Measurements from ENCODE around the gene TNNT2. TPM values are rescaled to one million over a fixed set of nuclear protein-coding genes. Genes with fewer than 3 reads are reported as not detected.

The TNNT2 gene
- total and polyA plus RNA-seq, 4 experiments from 2014 or later = not detected

DNA sequence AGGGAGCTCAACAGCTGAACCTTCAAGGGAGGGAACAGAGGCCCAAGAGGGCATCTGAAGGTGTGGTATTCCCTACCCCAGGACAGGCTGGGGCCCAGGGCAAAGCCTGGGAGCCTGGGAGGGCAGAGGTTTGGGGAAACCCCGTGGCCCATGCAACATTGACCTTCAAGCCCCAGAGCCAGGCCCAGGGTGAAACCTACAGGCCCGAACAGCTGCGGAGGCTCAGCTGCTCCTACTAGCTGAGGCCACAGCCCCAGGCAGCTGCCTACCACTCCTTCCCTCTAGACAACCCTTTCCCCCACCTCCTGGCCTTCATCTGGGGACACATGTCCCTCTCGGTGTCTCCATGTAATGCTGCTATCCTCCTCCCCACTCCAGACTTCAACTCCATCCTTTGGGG, 18.5 kb upstream of the TNNT2 start:
- Histone ChIP-seq H3K9me3 (ENCODE audit: control insufficient read depth in 1 of 2, low read length in 2 of 2) (no peaks in the 10 kb centered on the region), H3K36me3 (ENCODE audit: insufficient read depth, low read length) (no peaks in the 10 kb centered on the region), H3K4me3 (ENCODE audit: low read length in 2 of 2) (no peak overlapping the region), H3K4me1 (ENCODE audit: insufficient read depth, low read length) (no peaks in the 10 kb centered on the region), H3K27me3 (ENCODE audit: insufficient read depth, low read length) (peaks cover 7% of the 10 kb centered on the region), H3K27ac (ENCODE audit: low read depth, low read length) (no peak overlapping the region)
- POLR2A ChIA-PET (ENCODE audit: partially characterized antibody) = no interaction called here
- peaks cover 0 to 11% (median 6%) of the 10 kb centered on the region in 4 donors for H3K4me1 Mint-ChIP-seq
- H3K27ac Mint-ChIP-seq = no peak overlapping the region
- peaks cover 38 to 45% of the 10 kb centered on the region in 2 donors for H3K27me3 Mint-ChIP-seq
- H3K4me3 Mint-ChIP-seq = no peak overlapping the region
- CTCF ChIA-PET (ENCODE audit: partially characterized antibody) = interaction anchor here (1.4 to 1.6 kb wide), 2 partner anchors 8 to 11 kb away, joined by 3 to 5 read pairs; no protein-coding TSS in a partner anchor
- H3K9me3 Mint-ChIP-seq = no peaks in the 10 kb centered on the region
- intact Hi-C loops (cut with micrococcal nuclease) = no loop called here
- no peaks in the 10 kb centered on the region for H3K36me3 Mint-ChIP-seq
- DNase-seq = no peak

DNA sequence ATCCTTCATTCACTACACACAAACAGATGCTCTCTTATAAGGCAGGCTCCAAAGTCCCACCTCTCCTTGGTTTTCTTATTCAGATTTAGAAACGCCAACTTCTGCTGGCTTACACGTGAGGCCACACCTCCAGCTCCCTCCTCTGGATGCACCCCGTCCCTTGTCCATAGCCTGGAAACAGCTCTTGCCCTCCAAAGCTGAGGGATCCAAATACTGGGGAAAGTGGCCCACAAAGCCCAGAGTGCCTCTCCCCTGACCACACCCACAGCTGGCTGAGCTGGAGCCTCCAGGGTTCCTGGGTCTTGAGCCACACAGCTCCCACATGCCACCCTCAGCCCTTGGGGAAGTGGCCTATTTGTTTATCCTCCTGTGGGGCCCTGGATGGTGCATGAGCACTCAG, 17.1 kb upstream of the TNNT2 start:
- no peaks in the 10 kb centered on the region for H3K4me1 ChIP-seq (ENCODE audit: insufficient read depth, low read length)
- intact Hi-C loops (cut with micrococcal nuclease) = no loop called here
- no peaks in the 10 kb centered on the region for H3K36me3 ChIP-seq (ENCODE audit: insufficient read depth, low read length)
- POLR2A ChIA-PET (ENCODE audit: partially characterized antibody) = no interaction called here
- no peak overlapping the region for H3K4me3 ChIP-seq (ENCODE audit: low read length in 2 of 2)
- no peak overlapping the region for H3K4me3 Mint-ChIP-seq
- no peak overlapping the region for H3K27ac ChIP-seq (ENCODE audit: low read depth, low read length)
- no peaks in the 10 kb centered on the region for H3K27me3 ChIP-seq (ENCODE audit: insufficient read depth, low read length)
- H3K9me3 Mint-ChIP-seq = no peaks in the 10 kb centered on the region
- H3K4me1 Mint-ChIP-seq = peaks cover 0 to 11% (median 5%) of the 10 kb centered on the region in 4 donors
- CTCF ChIA-PET (ENCODE audit: partially characterized antibody) = interaction anchor here (0.9 kb wide), 1 partner anchor 41 kb away, joined by 4 read pairs; no protein-coding TSS in a partner anchor
- peaks cover 26 to 33% of the 10 kb centered on the region in 2 donors for H3K27me3 Mint-ChIP-seq
- H3K36me3 Mint-ChIP-seq = no peaks in the 10 kb centered on the region
- H3K9me3 ChIP-seq (ENCODE audit: control insufficient read depth in 1 of 2, low read length in 2 of 2) = no peaks in the 10 kb centered on the region
- H3K27ac Mint-ChIP-seq = no peak overlapping the region
- no peak for DNase-seq

DNA sequence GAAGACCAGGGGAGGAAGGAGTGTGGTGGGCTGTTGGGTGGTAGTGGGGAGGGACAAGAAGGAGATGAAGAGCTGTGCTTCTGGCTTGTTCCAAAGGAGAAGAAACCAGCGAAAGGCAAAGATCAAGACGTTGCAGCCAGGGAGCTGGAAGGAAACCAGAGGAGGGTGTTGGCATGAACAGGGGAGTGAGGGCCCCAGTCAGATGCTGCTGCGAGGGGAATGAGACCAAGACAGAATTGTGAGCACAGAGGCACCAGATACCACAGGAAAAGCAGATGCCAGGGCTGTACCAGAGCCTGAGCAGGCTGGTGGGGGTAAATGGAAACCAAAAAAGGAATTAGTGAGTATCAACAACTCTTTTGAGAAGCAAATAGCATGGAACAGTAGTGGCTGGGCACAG, 15.6 kb upstream of the TNNT2 start:
- H3K36me3 Mint-ChIP-seq = no peaks in the 10 kb centered on the region
- no peaks in the 10 kb centered on the region for H3K9me3 ChIP-seq (ENCODE audit: control insufficient read depth in 1 of 2, low read length in 2 of 2)
- H3K27ac Mint-ChIP-seq = no peak overlapping the region
- intact Hi-C loops (cut with micrococcal nuclease) = no loop called here
- ChIA-PET POLR2A (ENCODE audit: partially characterized antibody) (interaction anchor here (0.6 kb wide), 1 partner anchor 227 kb away, joined by 3 read pairs; no protein-coding TSS in a partner anchor), CTCF (ENCODE audit: partially characterized antibody) (interaction anchor here (0.6 to 1.7 kb wide), 3 partner anchors 9 to 87 kb away, joined by 3 to 7 read pairs (median 5); no protein-coding TSS in a partner anchor)
- H3K36me3 ChIP-seq (ENCODE audit: insufficient read depth, low read length) = no peaks in the 10 kb centered on the region
- H3K4me3 ChIP-seq (ENCODE audit: low read length in 2 of 2) = no peak overlapping the region
- no peaks in the 10 kb centered on the region for H3K4me1 ChIP-seq (ENCODE audit: insufficient read depth, low read length)
- no peak overlapping the region for H3K27ac ChIP-seq (ENCODE audit: low read depth, low read length)
- H3K27me3 ChIP-seq (ENCODE audit: insufficient read depth, low read length) = no peaks in the 10 kb centered on the region
- H3K4me3 Mint-ChIP-seq = no peak overlapping the region
- H3K27me3 Mint-ChIP-seq = peaks cover 17 to 27% of the 10 kb centered on the region in 2 donors
- H3K4me1 Mint-ChIP-seq = peaks cover 0 to 2% (median under 1%) of the 10 kb centered on the region in 4 donors
- no peaks in the 10 kb centered on the region for H3K9me3 Mint-ChIP-seq
- DNase-seq = no peak

DNA sequence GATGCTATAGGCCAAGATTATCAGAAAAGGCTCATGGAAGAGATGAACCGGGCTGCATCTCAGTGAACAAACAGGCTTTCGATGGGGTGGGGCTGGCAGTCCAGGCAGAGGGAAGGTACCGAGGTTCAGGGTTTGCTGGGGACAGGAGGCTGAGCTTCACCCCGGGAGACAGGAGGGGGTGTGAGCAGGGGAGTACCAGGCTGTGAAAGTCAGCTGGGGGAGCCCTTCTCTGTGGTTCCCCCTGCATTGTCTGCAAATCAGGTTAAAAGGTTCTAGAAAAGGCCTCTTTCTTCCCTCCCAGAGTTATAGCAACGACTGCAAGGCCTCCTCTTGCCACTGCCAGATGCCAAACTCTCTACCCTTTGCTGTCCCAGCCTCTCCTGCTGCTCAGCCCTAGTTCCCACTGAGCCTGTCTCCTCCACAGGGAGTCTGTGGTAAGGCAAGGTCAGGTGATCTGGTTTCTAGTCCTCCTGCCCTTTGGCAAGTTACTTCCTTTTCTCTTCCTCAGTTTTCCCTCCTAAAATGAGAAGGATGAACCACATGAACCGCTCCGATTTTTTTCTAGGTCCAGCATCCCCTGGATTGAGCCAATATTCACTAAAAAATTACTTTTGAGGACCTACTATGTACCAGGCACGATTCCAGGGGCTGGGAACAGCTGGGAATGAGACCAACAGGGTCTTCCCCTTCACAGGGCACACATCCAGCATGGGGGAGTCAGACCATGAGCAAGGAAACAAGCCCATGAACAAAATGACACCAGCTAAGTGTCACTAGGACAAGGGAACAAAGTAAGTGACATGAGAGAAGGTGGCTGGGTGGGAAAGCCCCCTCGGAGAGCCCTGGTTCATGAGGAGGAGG, 14.4 kb upstream of the TNNT2 start:
- intact Hi-C loops (cut with micrococcal nuclease) = no loop called here
- Mint-ChIP-seq H3K27me3 (peaks cover 13 to 26% of the 10 kb centered on the region in 2 donors), H3K9me3 (no peaks in the 10 kb centered on the region), H3K4me3 (no peak overlapping the region), H3K27ac (no peak overlapping the region), H3K4me1 (no peaks in the 10 kb centered on the region), H3K36me3 (no peaks in the 10 kb centered on the region)
- no peak for DNase-seq
- Histone ChIP-seq H3K27ac (ENCODE audit: low read depth, low read length) (no peak overlapping the region), H3K9me3 (ENCODE audit: control insufficient read depth in 1 of 2, low read length in 2 of 2) (no peaks in the 10 kb centered on the region), H3K36me3 (ENCODE audit: insufficient read depth, low read length) (no peaks in the 10 kb centered on the region), H3K4me1 (ENCODE audit: insufficient read depth, low read length) (no peaks in the 10 kb centered on the region), H3K27me3 (ENCODE audit: insufficient read depth, low read length) (no peaks in the 10 kb centered on the region), H3K4me3 (ENCODE audit: low read length in 2 of 2) (no peak overlapping the region)
- ChIA-PET POLR2A (ENCODE audit: partially characterized antibody) (no interaction called here), CTCF (ENCODE audit: partially characterized antibody) (no interaction called here)

DNA sequence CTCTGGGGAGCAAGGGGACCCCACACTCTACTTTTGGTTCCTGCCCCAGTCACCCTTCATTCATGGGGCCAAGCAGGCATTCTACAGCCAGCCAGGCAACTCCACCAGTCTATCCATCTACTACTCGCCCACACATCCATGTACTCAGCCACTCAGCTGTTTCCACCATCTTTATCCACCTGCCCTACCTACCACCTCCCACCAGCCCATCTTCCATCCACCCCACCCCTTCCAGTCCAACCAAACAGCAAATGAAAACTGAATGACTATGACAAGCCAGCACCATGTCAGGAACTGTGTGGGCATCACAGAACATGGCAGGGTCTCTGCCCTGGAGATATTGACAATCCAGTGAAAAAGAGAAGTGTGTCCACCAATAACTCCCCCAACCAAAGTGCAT, 13.7 kb upstream of the TNNT2 start:
- H3K9me3 ChIP-seq (ENCODE audit: control insufficient read depth in 1 of 2, low read length in 2 of 2) = no peaks in the 10 kb centered on the region
- peaks cover 9 to 22% of the 10 kb centered on the region in 2 donors for H3K27me3 Mint-ChIP-seq
- H3K36me3 Mint-ChIP-seq = no peaks in the 10 kb centered on the region
- no peaks in the 10 kb centered on the region for H3K4me1 Mint-ChIP-seq
- no peaks in the 10 kb centered on the region for H3K9me3 Mint-ChIP-seq
- DNase-seq = no peak
- H3K36me3 ChIP-seq (ENCODE audit: insufficient read depth, low read length) = no peaks in the 10 kb centered on the region
- intact Hi-C loops (cut with micrococcal nuclease) = no loop called here
- no peak overlapping the region for H3K4me3 ChIP-seq (ENCODE audit: low read length in 2 of 2)
- no peak overlapping the region for H3K4me3 Mint-ChIP-seq
- H3K27ac ChIP-seq (ENCODE audit: low read depth, low read length) = no peak overlapping the region
- CTCF ChIA-PET (ENCODE audit: partially characterized antibody) = interaction anchor here (1.6 kb wide), 1 partner anchor 15 kb away, joined by 5 read pairs; no protein-coding TSS in a partner anchor
- POLR2A ChIA-PET (ENCODE audit: partially characterized antibody) = no interaction called here
- peak overlapping the region in 1 of 7 donors; percentile 44 for H3K27ac Mint-ChIP-seq
- no peaks in the 10 kb centered on the region for H3K4me1 ChIP-seq (ENCODE audit: insufficient read depth, low read length)
- H3K27me3 ChIP-seq (ENCODE audit: insufficient read depth, low read length) = no peaks in the 10 kb centered on the region

DNA sequence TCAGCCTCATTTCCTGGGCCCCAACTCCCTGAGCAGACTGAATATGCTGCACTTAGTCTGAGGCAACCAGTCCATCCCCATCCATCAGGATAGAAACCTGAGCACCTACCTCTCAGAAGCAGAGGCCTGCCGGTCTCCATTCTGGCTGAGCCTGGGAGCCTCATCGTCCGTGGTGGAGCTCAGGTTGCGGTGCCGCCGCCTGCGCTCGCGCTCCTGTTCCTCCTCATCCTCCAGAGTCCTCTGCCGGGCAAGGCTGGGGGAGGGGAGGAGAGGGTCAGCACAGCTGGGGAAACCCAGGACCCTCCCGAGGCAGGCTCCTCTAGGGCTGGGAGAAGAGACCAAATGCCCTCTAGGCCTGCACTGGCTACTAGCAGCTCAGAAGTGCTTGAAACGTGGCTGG, 11.6 kb upstream of the TNNT2 start:
- Histone ChIP-seq H3K27ac (ENCODE audit: low read depth, low read length) (no peak overlapping the region), H3K4me3 (ENCODE audit: low read length in 2 of 2) (no peak overlapping the region), H3K4me1 (ENCODE audit: insufficient read depth, low read length) (no peaks in the 10 kb centered on the region), H3K27me3 (ENCODE audit: insufficient read depth, low read length) (no peaks in the 10 kb centered on the region), H3K36me3 (ENCODE audit: insufficient read depth, low read length) (no peaks in the 10 kb centered on the region), H3K9me3 (ENCODE audit: control insufficient read depth in 1 of 2, low read length in 2 of 2) (no peaks in the 10 kb centered on the region)
- Mint-ChIP-seq H3K36me3 (no peaks in the 10 kb centered on the region), H3K27ac (no peak overlapping the region), H3K4me1 (no peaks in the 10 kb centered on the region), H3K27me3 (peaks cover 10 to 21% of the 10 kb centered on the region in 2 donors), H3K4me3 (no peak overlapping the region), H3K9me3 (no peaks in the 10 kb centered on the region)
- POLR2A ChIA-PET (ENCODE audit: partially characterized antibody) = no interaction called here
- DNase-seq = no peak
- CTCF ChIA-PET (ENCODE audit: partially characterized antibody) = no interaction called here
- intact Hi-C loops (cut with micrococcal nuclease) = no loop called here

DNA sequence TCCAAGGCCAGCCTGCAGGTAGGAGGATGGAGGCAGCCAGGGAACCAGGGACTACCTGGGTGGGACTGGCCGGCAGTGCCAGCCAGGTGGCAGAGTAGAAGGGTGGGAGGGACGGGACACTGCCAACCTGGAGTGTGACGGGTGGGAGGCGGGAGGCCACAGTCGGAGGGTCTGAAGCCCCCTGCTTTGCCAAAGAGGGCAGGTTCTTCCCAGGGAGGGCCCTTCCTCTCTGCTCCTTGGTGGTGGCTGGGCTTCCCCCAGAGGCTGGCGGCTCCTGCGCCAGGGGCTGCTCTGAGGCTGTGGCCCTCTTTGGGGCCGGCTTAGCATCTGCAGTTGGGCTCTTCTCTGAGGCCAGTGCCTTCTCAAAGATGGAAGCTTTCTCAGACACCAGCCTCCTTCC, 8.7 kb upstream of the TNNT2 start:
- Mint-ChIP-seq H3K36me3 (no peaks in the 10 kb centered on the region), H3K4me3 (no peak overlapping the region), H3K27me3 (peaks cover 14 to 22% of the 10 kb centered on the region in 2 donors), H3K27ac (no peak overlapping the region), H3K4me1 (no peaks in the 10 kb centered on the region), H3K9me3 (no peaks in the 10 kb centered on the region)
- no peaks in the 10 kb centered on the region for H3K4me1 ChIP-seq (ENCODE audit: insufficient read depth, low read length)
- intact Hi-C loops (cut with micrococcal nuclease) = no loop called here
- no peak overlapping the region for H3K27ac ChIP-seq (ENCODE audit: low read depth, low read length)
- H3K4me3 ChIP-seq (ENCODE audit: low read length in 2 of 2) = no peak overlapping the region
- ChIA-PET CTCF (ENCODE audit: partially characterized antibody) (interaction anchor here (1.3 kb wide), 2 partner anchors 14 to 18 kb away, joined by 3 read pairs; no protein-coding TSS in a partner anchor), POLR2A (ENCODE audit: partially characterized antibody) (no interaction called here)
- no peaks in the 10 kb centered on the region for H3K27me3 ChIP-seq (ENCODE audit: insufficient read depth, low read length)
- no peaks in the 10 kb centered on the region for H3K9me3 ChIP-seq (ENCODE audit: control insufficient read depth in 1 of 2, low read length in 2 of 2)
- no peak for DNase-seq
- H3K36me3 ChIP-seq (ENCODE audit: insufficient read depth, low read length) = no peaks in the 10 kb centered on the region

Measured in CD4-positive, alpha-beta memory T cell (primary cell).